ENCODE data around the gene HEXA. TPM values are rescaled to one million over a fixed set of nuclear protein-coding genes. Genes with fewer than 3 reads are reported as not detected.

Gene HEXA
- 130 to 174 TPM (median 144 TPM) in 5 replicates for total RNA-seq (2022; extraction: Qiagen RNA extraction; ENCODE audit: low read depth)

GRCh38 chr15:72375846-72376581 lies at the start of gene HEXA:
Gene HEXA (minus strand): TSS chr15:72376014. CDS start chr15:72375972, 42 bp downstream.

GRCh38 chr15:72397796-72398588 lies 22.2 kb upstream of the HEXA start, which contains the start of gene TMEM202:
Gene TMEM202 (plus strand): TSS chr15:72398305. CDS start chr15:72398327, 22 bp downstream.

GRCh38 chr15:72319985-72320671 lies 55.7 kb downstream of the HEXA start, which contains the start of gene CELF6:
Gene CELF6 (minus strand): TSS chr15:72320157. CDS start chr15:72319874, 283 bp downstream.

Other genes with a start within 250 kb of the HEXA start
- not detected in 5 replicates for gene GRAMD2A, start 178.2 kb downstream of the HEXA start, total RNA-seq (2022; extraction: Qiagen RNA extraction; ENCODE audit: low read depth)
- 3,123 to 3,571 TPM (median 3,497 TPM) in 5 replicates for gene PKM, start 144.8 kb downstream of the HEXA start, total RNA-seq (2022; extraction: Qiagen RNA extraction; ENCODE audit: low read depth)
- 46.6 to 67.1 TPM (median 58.9 TPM) in 5 replicates for gene PARP6, start 103.5 kb downstream of the HEXA start, total RNA-seq (2022; extraction: Qiagen RNA extraction; ENCODE audit: low read depth)
- 0.08 to 0.15 TPM (median 0.11 TPM) in 5 replicates for gene CELF6, start 55.9 kb downstream of the HEXA start, total RNA-seq (2022; extraction: Qiagen RNA extraction; ENCODE audit: low read depth)
- not detected in 5 replicates for gene TMEM202, start 22.3 kb upstream of the HEXA start, total RNA-seq (2022; extraction: Qiagen RNA extraction; ENCODE audit: low read depth)
- 51.9 to 86.7 TPM (median 76.2 TPM) in 5 replicates for gene ARIH1, start 98.3 kb upstream of the HEXA start, total RNA-seq (2022; extraction: Qiagen RNA extraction; ENCODE audit: low read depth)